AG04450 (cell line): Measurements from ENCODE around the gene KLK6. TPM values are rescaled to one million over a fixed set of nuclear protein-coding genes. Genes with fewer than 3 reads are reported as not detected.

Experiments
- CTCF ChIA-PET: fragments of 300-600, 350-600 bp; formaldehyde crosslinking; extraction: SDS; loops from one replicate; lab custom pipeline; 2022; ENCODE audit warnings: antibody characterized with exemption, inconsistent platforms; lab: Charles Lee
- POLR2A ChIA-PET: fragments of 350-600 bp; formaldehyde crosslinking; extraction: SDS; loops from one replicate; lab custom pipeline; 2021; ENCODE audit warnings: antibody characterized with exemption, inconsistent platforms; lab: Yijun Ruan, JAX
- DNase-seq: peaks from one replicate; pipeline ENCODE4 v3.0.0-alpha.2; 2011; ENCODE audit warnings: low read depth, low spot score
- H3K27ac ChIP-seq: one replicate; pipeline ENCODE4 v1.5.1; 2012; ENCODE audit warnings: low read depth, low read length, control low read depth
- H3K27me3 ChIP-seq: one replicate; pipeline ENCODE4 v1.6.0; 2012; ENCODE audit warnings: low read length; ENCODE audit not compliant: control insufficient read depth, insufficient read depth
- H3K4me3 ChIP-seq: 2 replicates; pipeline ENCODE4 v1.5.1; 2011; ENCODE audit warnings: mild to moderate bottlenecking, low read depth, low read length, control low read depth
- H3K9me3 ChIP-seq: 2 replicates; pipeline ENCODE4 v1.5.1; 2012; ENCODE audit warnings: low read length; ENCODE audit not compliant: control insufficient read depth, insufficient read depth
- CTCF ChIP-seq: IDR thresholded peaks from 2 replicates; pipeline ENCODE4 v1.5.1; 2011; ENCODE audit warnings: low read depth, low read length, control low read depth, inconsistent platforms
- polyA plus RNA-seq: library from polyadenylated mRNA; depleted of rRNA; stranded (reverse); fragments of >200 nt; gene quantifications from 2 replicates; pipeline ENCODE4 v1.2.3, GENCODE V29; 2011

Gene KLK6
- polyA plus RNA-seq, 1 experiment: not detected

- Histone ChIP-seq H3K4me3 (no peak overlapping the region), H3K27me3 (no peaks in the 10 kb centered on the region), H3K27ac (no peak overlapping the region), H3K9me3 (peaks cover 27% of the 10 kb centered on the region)
- ChIA-PET POLR2A (no interaction called here), CTCF (interaction anchor here (0.7 kb wide), 2 partner anchors 9 to 18 kb away, joined by 3 read pairs; no protein-coding TSS in a partner anchor)
- DNase-seq: no peak
- TF ChIP-seq CTCF: no peak
Measured at GRCh38 chr19:51002089-51002532, 32.7 kb upstream of the KLK6 start.

- TF ChIP-seq CTCF: no peak
- Histone ChIP-seq H3K27me3 (no peaks in the 10 kb centered on the region), H3K9me3 (peaks cover 27% of the 10 kb centered on the region), H3K4me3 (no peak within 1 kb of the TSS), H3K27ac (no peak within 1 kb of the TSS)
- no peak for DNase-seq
- CTCF ChIA-PET: no interaction called here
- POLR2A ChIA-PET: no interaction called here
Measured at GRCh38 chr19:51001515-51001914, 32.1 kb upstream of the KLK6 start, which contains the start of gene KLK8. TSS of gene KLK8 (minus strand) at chr19:51001604. CDS start at chr19:51001167, 437 bp downstream.

- DNase-seq: no peak
- ChIA-PET POLR2A (no interaction called here), CTCF (no interaction called here)
- TF ChIP-seq CTCF: no peak
- Histone ChIP-seq H3K27me3 (no peaks in the 10 kb centered on the region), H3K4me3 (no peak overlapping the region), H3K9me3 (peaks cover 31% of the 10 kb centered on the region), H3K27ac (no peak overlapping the region)
Measured at GRCh38 chr19:51000981-51001380, 31.6 kb upstream of the KLK6 start.

- no peak for DNase-seq
- Histone ChIP-seq H3K27ac (no peak overlapping the region), H3K4me3 (no peak overlapping the region), H3K9me3 (peaks cover 32% of the 10 kb centered on the region), H3K27me3 (no peaks in the 10 kb centered on the region)
- ChIA-PET POLR2A (no interaction called here), CTCF (no interaction called here)
- no peak for TF ChIP-seq CTCF
Measured at GRCh38 chr19:51000426-51000825, 31.0 kb upstream of the KLK6 start.

GRCh38 chr19:50998686-50999085, 29.3 kb upstream of the KLK6 start:
- H3K9me3 ChIP-seq: peaks cover 32% of the 10 kb centered on the region
- H3K27ac ChIP-seq: no peak overlapping the region
- ChIA-PET CTCF (no interaction called here), POLR2A (no interaction called here)
- DNase-seq: no peak
- TF ChIP-seq CTCF: no peak
- no peak overlapping the region for H3K4me3 ChIP-seq
- no peaks in the 10 kb centered on the region for H3K27me3 ChIP-seq
